Testis (tissue), 2 donors: ENCODE measurements around the gene CBFA2T2.

Source experiments
- POLR2A ChIP-seq: fragments of 450-650 bp; IDR thresholded peaks from one replicate; pipeline ENCODE4 v1.6.1; 2017; ENCODE audit warnings: antibody characterized with exemption, mild to moderate bottlenecking, moderate library complexity
- TF ChIP-seq, protein P1 (sequence below), 3 experiments: fragments of 450-650 bp in 2 of 3; fragments of 200-600 bp in 1 of 3; sonication (generic) in 1 of 3; IDR thresholded peaks; one replicate each; pipeline ENCODE4 v1.5.1; 2016 to 2019; ENCODE audit warnings: antibody characterized with exemption in 3 of 3, mild to moderate bottlenecking in 2 of 3, moderate library complexity in 1 of 3

DNA sequence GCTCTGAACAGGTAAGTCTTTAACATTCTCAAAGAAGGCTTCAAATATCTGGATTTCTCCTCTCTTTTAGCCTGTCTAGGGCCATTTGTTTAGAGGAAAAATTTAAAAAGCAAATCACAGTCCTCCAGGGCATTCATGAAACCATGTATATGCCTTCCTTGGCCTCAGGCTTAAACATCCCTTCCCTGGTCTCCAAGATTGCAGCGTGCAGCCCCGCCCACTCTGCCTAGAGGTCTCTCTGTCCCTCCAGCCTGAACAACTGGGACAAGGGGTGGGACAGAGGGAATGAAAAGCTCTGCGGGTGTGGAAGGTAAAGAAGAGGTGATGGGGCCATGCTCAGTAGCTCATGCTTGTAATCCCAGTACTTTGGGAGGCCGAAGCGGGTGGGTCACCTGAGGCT, 9.8 kb upstream of the CBFA2T2 start:
- TF ChIP-seq, protein P1, sequence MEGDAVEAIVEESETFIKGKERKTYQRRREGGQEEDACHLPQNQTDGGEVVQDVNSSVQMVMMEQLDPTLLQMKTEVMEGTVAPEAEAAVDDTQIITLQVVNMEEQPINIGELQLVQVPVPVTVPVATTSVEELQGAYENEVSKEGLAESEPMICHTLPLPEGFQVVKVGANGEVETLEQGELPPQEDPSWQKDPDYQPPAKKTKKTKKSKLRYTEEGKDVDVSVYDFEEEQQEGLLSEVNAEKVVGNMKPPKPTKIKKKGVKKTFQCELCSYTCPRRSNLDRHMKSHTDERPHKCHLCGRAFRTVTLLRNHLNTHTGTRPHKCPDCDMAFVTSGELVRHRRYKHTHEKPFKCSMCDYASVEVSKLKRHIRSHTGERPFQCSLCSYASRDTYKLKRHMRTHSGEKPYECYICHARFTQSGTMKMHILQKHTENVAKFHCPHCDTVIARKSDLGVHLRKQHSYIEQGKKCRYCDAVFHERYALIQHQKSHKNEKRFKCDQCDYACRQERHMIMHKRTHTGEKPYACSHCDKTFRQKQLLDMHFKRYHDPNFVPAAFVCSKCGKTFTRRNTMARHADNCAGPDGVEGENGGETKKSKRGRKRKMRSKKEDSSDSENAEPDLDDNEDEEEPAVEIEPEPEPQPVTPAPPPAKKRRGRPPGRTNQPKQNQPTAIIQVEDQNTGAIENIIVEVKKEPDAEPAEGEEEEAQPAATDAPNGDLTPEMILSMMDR (IDR thresholded peaks at IDR 0.05): no peak
- no peak for TF ChIP-seq POLR2A
